DOHH2 (cell line): Measurements from ENCODE around the gene GRID2.
"Not testable (repeated sequence)": the region's sequence is repeated elsewhere in the genome, so short reads cannot be mapped to it uniquely, and the experiment has no call there.

Source experiments
- H3F3A ChIP-seq: fragments of 200-600 bp; sonication (generic), shearing (Covaris generic); 2 replicates; pipeline ENCODE4 v1.6.0; 2016; ENCODE audit warnings: antibody characterized with exemption, mild to moderate bottlenecking; ENCODE audit not compliant: control insufficient read depth, insufficient read depth
- H3K27ac ChIP-seq: fragments of 200-600 bp; sonication (generic); 2 replicates; pipeline ENCODE4 v1.5.1; 2014; ENCODE audit warnings: low read depth, mild to moderate bottlenecking, low read length, moderate library complexity
- H3K27me3 ChIP-seq: fragments of 200-600 bp; sonication (generic); 2 replicates; pipeline ENCODE4 v1.6.1; 2014; ENCODE audit warnings: mild to moderate bottlenecking, low read length, mixed read lengths; ENCODE audit not compliant: control insufficient read depth
- H3K36me3 ChIP-seq: fragments of 200-600 bp; sonication (generic); 2 replicates; pipeline ENCODE4 v1.6.1; 2014; ENCODE audit warnings: mild to moderate bottlenecking, low read length, moderate library complexity, mixed read lengths; ENCODE audit not compliant: control insufficient read depth
- H3K4me1 ChIP-seq: fragments of 200-600 bp; sonication (generic); 2 replicates; pipeline ENCODE4 v1.6.1; 2014; ENCODE audit warnings: mild to moderate bottlenecking, low read length, mixed read lengths; ENCODE audit not compliant: control insufficient read depth
- H3K4me2 ChIP-seq: fragments of 200-600 bp; sonication (generic); 2 replicates; pipeline ENCODE4 v1.6.0; 2014; ENCODE audit warnings: mild to moderate bottlenecking, low read length, moderate library complexity
- H3K4me3 ChIP-seq: fragments of 200-600 bp; sonication (generic); 2 replicates; pipeline ENCODE4 v1.5.1; 2014; ENCODE audit warnings: mild to moderate bottlenecking, low read length, mixed read lengths
- H3K79me2 ChIP-seq: fragments of 200-600 bp; sonication (generic); 2 replicates; pipeline ENCODE4 v1.6.1; 2014; ENCODE audit warnings: mild to moderate bottlenecking, low read length, mixed read lengths; ENCODE audit not compliant: control insufficient read depth
- H3K9me2 ChIP-seq: fragments of 200-600 bp; sonication (generic); replicated peaks from 2 replicates; pipeline ENCODE4 v1.6.1; 2014; ENCODE audit warnings: mild to moderate bottlenecking, low read length, mixed read lengths; ENCODE audit not compliant: control insufficient read depth
- H3K9me3 ChIP-seq: fragments of 200-600 bp; sonication (generic); 2 replicates; pipeline ENCODE4 v1.6.1; 2014; ENCODE audit warnings: antibody characterized with exemption, low read length, mixed read lengths; ENCODE audit not compliant: control insufficient read depth, insufficient read depth
- H4K20me1 ChIP-seq: fragments of 200-600 bp; sonication (generic); 2 replicates; pipeline ENCODE4 v1.6.0; 2014; ENCODE audit warnings: low read depth, mild to moderate bottlenecking, antibody characterized with exemption, low read length, moderate library complexity; ENCODE audit not compliant: control insufficient read depth, insufficient read depth
- EZH2phosphoT487 ChIP-seq: fragments of 200-600 bp; sonication (generic); IDR thresholded peaks from 2 replicates; pipeline ENCODE4 v1.6.1; 2017; ENCODE audit warnings: borderline replicate concordance, mild to moderate bottlenecking, antibody characterized with exemption, low read length, moderate library complexity, mixed read lengths
- TF ChIP-seq, protein P1 (sequence below): fragments of 200-600 bp; sonication (generic); IDR thresholded peaks from one replicate; pipeline ENCODE4 v1.5.1; 2014; ENCODE audit warnings: antibody characterized with exemption, mild to moderate bottlenecking, low read depth, low read length; ENCODE audit not compliant: poor library complexity, severe bottlenecking

Gene GRID2

DNA sequence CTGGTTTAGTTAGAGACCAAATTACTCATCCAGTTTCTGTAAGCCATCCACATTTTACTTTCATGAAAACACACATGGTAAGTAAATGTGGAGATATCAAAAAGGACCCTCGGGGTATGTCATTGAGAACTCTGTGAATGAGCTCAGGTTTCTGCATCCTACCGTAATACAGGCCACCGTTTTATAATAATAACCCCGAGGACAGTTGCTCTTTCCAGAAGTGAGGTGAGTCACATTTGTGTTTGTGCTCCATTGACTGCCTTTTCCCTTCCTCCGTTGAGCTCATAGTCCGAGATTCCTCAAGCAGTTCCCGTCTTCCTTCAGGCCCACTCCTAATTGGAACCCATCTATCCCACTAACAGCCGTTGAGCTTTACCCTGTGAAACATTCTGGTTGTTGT is 95.3 kb downstream of the GRID2 start:
- Histone ChIP-seq H3K36me3 (no peaks in the 10 kb centered on the region), H3K27me3 (no peaks in the 10 kb centered on the region), H3K4me3 (no peak overlapping the region), H4K20me1 (no peaks in the 10 kb centered on the region), H3K4me1 (no peaks in the 10 kb centered on the region), H3K9me2 (no peaks in the 10 kb centered on the region), H3F3A (no peaks in the 10 kb centered on the region), H3K79me2 (no peaks in the 10 kb centered on the region), H3K9me3 (no peaks in the 10 kb centered on the region), H3K4me2 (no peak overlapping the region), H3K27ac (no peak overlapping the region)
- TF ChIP-seq, protein P1, sequence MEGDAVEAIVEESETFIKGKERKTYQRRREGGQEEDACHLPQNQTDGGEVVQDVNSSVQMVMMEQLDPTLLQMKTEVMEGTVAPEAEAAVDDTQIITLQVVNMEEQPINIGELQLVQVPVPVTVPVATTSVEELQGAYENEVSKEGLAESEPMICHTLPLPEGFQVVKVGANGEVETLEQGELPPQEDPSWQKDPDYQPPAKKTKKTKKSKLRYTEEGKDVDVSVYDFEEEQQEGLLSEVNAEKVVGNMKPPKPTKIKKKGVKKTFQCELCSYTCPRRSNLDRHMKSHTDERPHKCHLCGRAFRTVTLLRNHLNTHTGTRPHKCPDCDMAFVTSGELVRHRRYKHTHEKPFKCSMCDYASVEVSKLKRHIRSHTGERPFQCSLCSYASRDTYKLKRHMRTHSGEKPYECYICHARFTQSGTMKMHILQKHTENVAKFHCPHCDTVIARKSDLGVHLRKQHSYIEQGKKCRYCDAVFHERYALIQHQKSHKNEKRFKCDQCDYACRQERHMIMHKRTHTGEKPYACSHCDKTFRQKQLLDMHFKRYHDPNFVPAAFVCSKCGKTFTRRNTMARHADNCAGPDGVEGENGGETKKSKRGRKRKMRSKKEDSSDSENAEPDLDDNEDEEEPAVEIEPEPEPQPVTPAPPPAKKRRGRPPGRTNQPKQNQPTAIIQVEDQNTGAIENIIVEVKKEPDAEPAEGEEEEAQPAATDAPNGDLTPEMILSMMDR: no peak
- TF ChIP-seq EZH2phosphoT487: no peak

DNA sequence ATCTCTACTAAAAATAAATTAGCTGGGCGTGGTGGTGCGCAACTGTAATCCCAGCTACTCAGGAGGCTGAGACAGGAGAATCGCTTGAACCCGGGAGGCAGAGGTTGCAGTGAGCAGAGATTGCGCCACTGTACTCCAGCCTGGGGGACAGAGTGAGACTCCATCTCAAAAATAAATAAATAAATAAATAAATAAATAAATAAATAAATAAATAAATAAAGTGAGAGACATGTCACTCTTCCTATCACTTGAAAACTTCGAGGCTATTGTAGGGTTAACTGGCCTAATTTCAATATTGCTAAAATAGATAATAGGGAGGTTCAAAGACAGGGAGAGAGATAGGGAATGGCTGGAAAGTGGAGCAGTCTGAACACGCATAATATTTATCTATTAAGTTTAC is 99.8 kb downstream of the GRID2 start:
- H3K36me3 ChIP-seq, H3F3A ChIP-seq, H4K20me1 ChIP-seq, H3K9me2 ChIP-seq, H3K4me3 ChIP-seq, H3K27ac ChIP-seq, H3K4me1 ChIP-seq, H3K4me2 ChIP-seq, H3K27me3 ChIP-seq, H3K79me2 ChIP-seq, H3K9me3 ChIP-seq: not testable (repeated sequence)

DNA sequence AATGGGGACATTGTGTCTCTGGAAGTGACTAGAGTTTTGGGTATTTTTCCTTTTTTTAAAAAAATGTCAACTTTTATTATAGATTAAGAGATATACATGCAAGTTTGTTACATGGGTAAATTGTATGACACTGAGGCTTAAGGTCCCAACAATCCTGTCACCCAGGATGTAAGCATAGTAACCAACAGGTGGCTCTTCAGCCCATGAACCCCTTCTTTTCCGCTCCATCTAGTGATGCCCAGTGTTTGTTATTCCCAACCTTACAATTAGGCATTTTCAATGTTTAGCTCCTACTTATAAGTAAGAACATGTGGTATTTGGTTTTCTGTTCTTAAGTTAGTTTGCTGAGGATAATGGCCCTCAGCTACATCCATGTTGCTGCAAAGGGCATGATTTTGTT is 102.7 kb downstream of the GRID2 start:
- H3K27ac ChIP-seq: no peak overlapping the region
- no peaks in the 10 kb centered on the region for H3F3A ChIP-seq
- no peaks in the 10 kb centered on the region for H3K4me1 ChIP-seq
- no peaks in the 10 kb centered on the region for H3K79me2 ChIP-seq
- H3K9me3 ChIP-seq: no peaks in the 10 kb centered on the region
- TF ChIP-seq EZH2phosphoT487: no peak
- TF ChIP-seq, protein P1: no peak
- no peak overlapping the region for H3K4me2 ChIP-seq
- no peak overlapping the region for H3K4me3 ChIP-seq
- H3K36me3 ChIP-seq: no peaks in the 10 kb centered on the region
- H4K20me1 ChIP-seq: no peaks in the 10 kb centered on the region
- H3K9me2 ChIP-seq: no peaks in the 10 kb centered on the region
- no peaks in the 10 kb centered on the region for H3K27me3 ChIP-seq

DNA sequence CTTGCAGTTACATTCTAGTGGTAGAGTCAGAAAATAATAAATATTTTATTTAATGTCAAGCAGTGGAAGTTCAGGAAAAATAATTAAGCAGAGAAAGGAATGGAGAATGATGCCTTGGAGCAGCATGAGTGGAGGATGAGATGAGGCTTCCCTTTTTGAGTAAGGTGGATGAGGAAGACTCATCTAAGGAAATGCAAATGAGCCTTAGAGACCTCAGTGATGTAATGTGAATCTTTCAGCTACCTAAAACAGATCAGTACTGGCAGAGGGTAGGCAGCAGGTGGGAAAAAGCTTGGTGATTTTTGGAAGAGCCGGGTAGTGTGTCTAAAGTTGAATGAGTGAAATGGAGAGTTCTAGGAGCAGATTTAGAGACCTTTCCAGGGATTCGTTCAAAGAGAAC is 118.2 kb downstream of the GRID2 start:
- no peaks in the 10 kb centered on the region for H3K9me3 ChIP-seq
- H3K79me2 ChIP-seq: no peaks in the 10 kb centered on the region
- no peaks in the 10 kb centered on the region for H3K9me2 ChIP-seq
- no peaks in the 10 kb centered on the region for H3K36me3 ChIP-seq
- no peak for TF ChIP-seq EZH2phosphoT487
- TF ChIP-seq, protein P1: no peak
- no peak overlapping the region for H3K4me2 ChIP-seq
- no peaks in the 10 kb centered on the region for H4K20me1 ChIP-seq
- no peak overlapping the region for H3K27ac ChIP-seq
- H3F3A ChIP-seq: no peaks in the 10 kb centered on the region
- no peaks in the 10 kb centered on the region for H3K4me1 ChIP-seq
- H3K27me3 ChIP-seq: no peaks in the 10 kb centered on the region
- no peak overlapping the region for H3K4me3 ChIP-seq
